ENCODE measurements around the gene TSPAN2.

Gene TSPAN2

GRCh38 chr1:115073298-115074087 lies 15.8 kb downstream of the TSPAN2 start:
- no peak for DNase-seq

- no peak for DNase-seq
Observed at GRCh38 chr1:115071012-115071664, 18.2 kb downstream of the TSPAN2 start.

- DNase-seq: no peak
Observed at GRCh38 chr1:115069659-115070308, 19.5 kb downstream of the TSPAN2 start.

GRCh38 chr1:115068826-115069585 lies 20.3 kb downstream of the TSPAN2 start:
- DNase-seq: no peak

- no peak for DNase-seq
Observed at GRCh38 chr1:115067161-115067859, 22.0 kb downstream of the TSPAN2 start.

GRCh38 chr1:115065021-115065420 lies 24.3 kb downstream of the TSPAN2 start:
- no peak for DNase-seq

GRCh38 chr1:115064461-115064860 lies 24.8 kb downstream of the TSPAN2 start:
- no peak for DNase-seq

GRCh38 chr1:115063228-115063901 lies 25.9 kb downstream of the TSPAN2 start:
- DNase-seq: no peak

- peak; percentile 94 for DNase-seq
Observed at GRCh38 chr1:115062542-115063004, 26.7 kb downstream of the TSPAN2 start.

GRCh38 chr1:115060501-115060900 lies 28.8 kb downstream of the TSPAN2 start:
- DNase-seq: no peak

- no peak for DNase-seq
Observed at GRCh38 chr1:115059316-115059715, 30.0 kb downstream of the TSPAN2 start.

- no peak for DNase-seq
Observed at GRCh38 chr1:115057661-115058254, 31.5 kb downstream of the TSPAN2 start.

GRCh38 chr1:115056395-115056798 lies 32.9 kb downstream of the TSPAN2 start:
- DNase-seq: no peak

GRCh38 chr1:115052454-115053083 lies 36.7 kb downstream of the TSPAN2 start:
- DNase-seq: peak; percentile 36

GRCh38 chr1:115051850-115052249 lies 37.5 kb downstream of the TSPAN2 start:
- DNase-seq: no peak

GRCh38 chr1:115046751-115047150 lies 42.6 kb downstream of the TSPAN2 start:
- no peak for DNase-seq

- no peak for DNase-seq
Observed at GRCh38 chr1:115041654-115042053, 47.6 kb downstream of the TSPAN2 start.

GRCh38 chr1:115040501-115040900 lies 48.8 kb downstream of the TSPAN2 start:
- DNase-seq: no peak

GRCh38 chr1:115036814-115037507 lies 52.3 kb downstream of the TSPAN2 start:
- DNase-seq: no peak

GRCh38 chr1:115035652-115036051 lies 53.7 kb downstream of the TSPAN2 start:
- no peak for DNase-seq
